ENCODE measurements around the gene TERC.
"Not testable (repeated sequence)": the region's sequence is repeated elsewhere in the genome, so short reads cannot be mapped to it uniquely, and the experiment has no call there.

The TERC gene

DNA sequence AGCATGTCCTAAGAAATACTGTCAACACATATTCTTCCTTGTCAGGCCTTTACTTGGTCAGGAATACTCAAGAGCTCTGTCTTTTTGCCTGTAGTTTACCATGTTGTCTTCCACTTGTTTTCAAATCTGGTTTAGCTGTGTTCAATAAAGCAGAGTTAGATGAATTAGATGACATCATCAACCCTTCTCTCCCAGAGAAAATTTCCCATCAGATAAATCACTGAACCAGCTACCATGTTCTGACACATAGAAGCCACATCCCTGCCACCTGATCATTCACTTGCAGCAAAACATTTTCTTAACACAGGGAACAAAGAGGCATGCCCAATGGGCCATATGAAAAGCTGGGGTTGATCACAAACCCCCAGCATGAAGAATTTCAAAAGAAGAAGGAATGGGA is 42.1 kb downstream of the TERC start:
- Histone ChIP-seq H3K36me3 (ENCODE audit: insufficient read depth, insufficient read length, low read length) (no peaks in the 10 kb centered on the region), H3K9ac (ENCODE audit: insufficient read length, low read depth) (no peak overlapping the region), H3K27me3 (ENCODE audit: insufficient read depth, insufficient read length) (no peaks in the 10 kb centered on the region), H3K4me3 (ENCODE audit: insufficient read length, low read depth) (no peak overlapping the region), H3K4me1 (ENCODE audit: insufficient read depth, insufficient read length) (no peaks in the 10 kb centered on the region), H3K9me3 (ENCODE audit: insufficient read depth, low read length) (no peaks in the 10 kb centered on the region)
- TF ChIP-seq SUZ12 (IDR thresholded peaks at IDR 0.05; ENCODE audit: extremely low read depth, insufficient read depth, insufficient read length) (no peak), YY1 (IDR thresholded peaks at IDR 0.05; ENCODE audit: insufficient read depth, insufficient read length) (no peak)
- DNase-seq (ENCODE audit: low read depth, low spot score) = no peak

DNA sequence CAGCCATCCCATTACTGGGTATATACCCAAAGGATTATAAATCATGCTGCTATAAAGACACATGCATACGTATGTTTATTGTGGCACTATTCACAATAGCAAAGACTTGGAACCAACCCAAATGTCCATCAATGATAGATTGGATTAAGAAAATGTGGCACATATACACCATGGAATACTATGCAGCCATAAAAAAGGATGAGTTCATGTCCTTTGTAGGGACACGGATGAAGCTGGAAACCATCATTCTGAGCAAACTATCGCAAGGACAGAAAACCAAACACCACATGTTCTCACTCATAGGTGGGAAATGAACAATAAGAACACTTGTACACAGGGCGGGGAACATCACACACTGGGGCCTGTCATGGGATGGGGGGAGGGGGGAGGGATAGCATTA is 46.4 kb downstream of the TERC start:
- H3K27me3 ChIP-seq (ENCODE audit: insufficient read depth, insufficient read length); H3K9me3 ChIP-seq (ENCODE audit: insufficient read depth, low read length); H3K36me3 ChIP-seq (ENCODE audit: insufficient read depth, insufficient read length, low read length); H3K9ac ChIP-seq (ENCODE audit: insufficient read length, low read depth); DNase-seq (ENCODE audit: low read depth, low spot score); H3K4me1 ChIP-seq (ENCODE audit: insufficient read depth, insufficient read length); H3K4me3 ChIP-seq (ENCODE audit: insufficient read length, low read depth): not testable (repeated sequence)
